GM21737 (cell line): ENCODE data around the gene ZNF778.
"Not testable (repeated sequence)": the region's sequence is repeated elsewhere in the genome, so short reads cannot be mapped to it uniquely, and the experiment has no call there.

Experiments
- ATAC-seq: cut with Tn5 transposase; IDR thresholded peaks from one replicate; pipeline ENCODE4 v1.9.1; 2021; ENCODE audit warnings: mild to moderate bottlenecking, moderate library complexity; ENCODE audit not compliant: unreplicated experiment

ZNF778 gene

DNA sequence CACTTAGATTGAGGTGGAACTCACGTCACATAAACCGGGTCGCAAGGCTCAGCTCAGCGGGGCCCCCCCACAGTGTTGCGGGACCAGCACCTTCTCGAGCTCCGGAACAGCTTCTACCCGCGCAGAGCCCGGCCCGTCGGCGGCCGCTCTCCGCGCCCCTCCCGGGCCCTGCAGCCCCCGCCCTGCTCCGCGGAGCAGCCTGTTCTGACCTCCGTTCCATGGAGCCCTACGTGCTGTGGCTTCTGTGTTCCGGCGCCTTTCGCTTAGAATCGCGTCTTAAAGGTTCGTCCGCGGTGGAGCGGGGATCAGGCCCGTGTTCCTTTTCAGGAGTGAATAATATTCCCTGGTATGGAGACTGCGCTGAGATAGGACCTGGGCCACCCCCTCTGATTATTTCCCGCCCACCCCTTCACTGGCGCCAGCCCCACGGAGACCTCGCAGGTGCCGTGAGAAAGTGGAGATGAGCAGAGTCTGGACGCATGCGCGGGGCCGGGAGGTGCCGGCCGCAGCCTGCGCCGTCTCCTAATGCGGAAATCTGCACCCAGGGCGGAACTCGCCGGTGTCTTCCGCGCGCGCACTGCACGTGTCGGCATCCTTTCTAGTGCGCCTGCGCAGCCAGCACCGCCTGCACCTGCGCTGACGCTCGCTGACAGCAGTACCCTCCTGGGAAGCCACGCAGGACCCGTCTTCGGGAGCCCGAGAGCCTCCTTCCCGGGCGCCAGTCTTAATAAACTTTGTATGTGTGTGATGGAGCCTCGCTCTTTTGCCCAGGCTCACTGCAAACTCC, 30.9 kb downstream of the ZNF778 start:
- no peak for ATAC-seq

DNA sequence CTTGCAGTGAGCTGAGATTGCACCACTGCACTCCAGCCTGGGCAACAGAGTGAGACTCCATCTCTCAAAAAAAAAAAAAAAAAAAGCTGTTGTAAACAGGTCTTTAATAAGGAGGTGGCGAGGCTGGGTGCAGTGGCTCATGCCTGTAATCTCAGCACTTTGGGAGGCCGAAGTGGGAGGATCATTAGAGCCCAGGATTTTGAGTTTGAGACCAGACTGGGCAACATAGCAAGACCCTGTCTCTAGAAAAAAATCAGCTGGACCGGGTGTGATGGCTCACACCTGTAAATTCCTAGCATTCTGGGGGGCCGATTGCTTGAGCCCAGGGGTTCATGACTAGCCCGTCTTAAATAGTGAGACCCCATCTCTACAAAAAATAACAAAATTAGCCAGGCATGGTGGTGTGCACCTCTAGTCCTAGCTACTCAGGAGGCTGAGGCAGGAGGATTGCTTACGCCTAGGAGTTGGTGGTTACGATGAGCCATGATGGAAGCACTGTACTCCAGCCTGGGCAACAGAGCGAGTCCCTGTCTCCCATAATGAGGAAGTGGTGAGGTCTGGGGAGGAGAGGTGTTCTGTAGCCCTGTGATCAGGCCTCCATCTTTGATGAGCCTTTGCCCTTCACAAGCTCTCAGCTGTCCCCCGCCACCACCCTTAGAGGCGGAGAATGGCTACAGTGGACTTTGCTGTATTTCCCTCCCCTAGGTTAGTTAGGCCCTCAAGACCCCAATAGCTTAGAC, 36.2 kb downstream of the ZNF778 start:
- no peak for ATAC-seq

DNA sequence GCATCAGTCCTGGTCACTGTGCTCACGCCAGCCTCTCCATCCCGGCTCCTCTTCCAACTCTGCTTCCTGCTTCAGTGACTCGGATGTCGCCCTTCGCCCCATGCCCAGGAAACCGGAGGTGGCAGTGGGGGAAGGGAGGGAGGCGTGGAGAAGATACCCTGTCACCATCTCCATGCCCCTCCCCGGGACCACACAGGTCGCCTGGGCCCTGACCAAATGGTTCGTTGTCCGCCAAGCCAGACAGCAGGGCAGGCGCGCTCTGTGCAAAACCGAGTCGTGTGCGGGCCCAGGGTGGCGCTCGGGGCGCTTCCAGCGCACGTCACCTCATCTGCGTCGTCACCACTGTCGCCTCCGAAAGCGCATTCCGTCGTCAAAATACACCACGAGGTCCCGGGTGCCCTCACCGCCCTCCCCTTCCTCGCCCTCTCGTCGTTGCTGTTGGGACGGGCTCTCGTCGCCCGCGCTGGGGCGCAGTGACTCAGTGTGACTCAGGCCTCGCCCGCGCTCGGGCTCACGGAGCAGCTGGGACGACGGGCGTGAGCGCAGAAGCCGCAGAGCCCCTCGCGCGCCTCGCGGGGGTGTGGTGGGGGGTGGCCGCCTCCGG, 39.2 kb downstream of the ZNF778 start:
- ATAC-seq, result no peak

DNA sequence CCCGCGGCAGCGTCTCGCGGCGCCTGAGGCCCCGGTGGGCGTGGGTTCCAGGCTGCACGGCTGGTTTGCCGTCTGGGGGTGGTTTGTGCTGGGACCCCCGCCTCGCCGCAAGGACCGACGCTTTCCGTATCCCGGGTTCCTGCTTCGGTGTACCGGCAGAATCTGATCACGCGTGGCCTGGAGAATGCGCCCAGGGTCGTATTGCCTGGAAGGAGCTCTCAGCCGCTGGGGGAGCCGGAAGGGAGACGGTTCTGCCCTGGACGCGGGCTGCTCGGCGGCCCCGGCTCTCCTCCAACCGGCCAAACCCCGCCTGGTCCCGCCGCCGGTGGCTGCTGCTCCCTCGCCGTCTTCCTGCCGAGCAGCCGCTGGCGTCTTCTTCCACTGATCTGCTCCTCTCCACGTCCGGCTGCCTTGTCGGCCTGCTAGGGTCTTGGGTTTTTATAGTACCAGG, 39.8 kb downstream of the ZNF778 start:
- ATAC-seq, result no peak

DNA sequence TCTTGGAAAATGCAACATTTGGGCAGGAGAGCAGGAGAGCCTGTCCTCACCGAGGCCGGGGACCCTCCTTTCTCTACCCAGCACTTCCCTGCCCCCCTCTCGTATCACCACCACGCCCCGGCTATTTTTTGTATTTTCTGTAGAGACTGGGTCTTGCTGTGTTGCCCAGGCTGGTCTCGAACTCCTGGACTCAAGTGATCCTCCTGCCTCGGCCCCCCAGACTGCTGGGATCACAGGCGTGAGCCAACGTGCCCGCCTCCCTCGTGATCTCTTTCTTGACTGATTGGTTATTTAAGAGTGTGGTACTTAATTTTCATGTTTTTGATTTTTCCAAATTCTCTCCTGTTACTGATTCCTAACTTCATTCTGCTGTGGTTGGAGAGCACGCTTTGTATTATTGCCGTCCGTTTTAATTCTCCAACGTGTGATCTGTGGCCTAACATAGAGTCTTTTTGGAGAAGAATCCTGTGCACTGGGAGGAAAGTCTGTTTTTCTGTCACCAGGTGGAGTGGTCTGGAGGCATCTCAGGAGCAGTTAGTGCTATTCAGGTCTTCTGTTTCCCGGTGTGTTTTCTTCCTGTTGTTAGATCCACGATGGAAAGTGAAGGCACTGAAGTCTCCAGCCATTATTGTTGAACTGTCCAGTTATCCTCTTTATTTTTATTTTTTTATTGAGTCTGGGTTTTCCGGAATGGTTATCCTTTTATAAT, 40.4 kb downstream of the ZNF778 start:
- ATAC-seq, result no peak

DNA sequence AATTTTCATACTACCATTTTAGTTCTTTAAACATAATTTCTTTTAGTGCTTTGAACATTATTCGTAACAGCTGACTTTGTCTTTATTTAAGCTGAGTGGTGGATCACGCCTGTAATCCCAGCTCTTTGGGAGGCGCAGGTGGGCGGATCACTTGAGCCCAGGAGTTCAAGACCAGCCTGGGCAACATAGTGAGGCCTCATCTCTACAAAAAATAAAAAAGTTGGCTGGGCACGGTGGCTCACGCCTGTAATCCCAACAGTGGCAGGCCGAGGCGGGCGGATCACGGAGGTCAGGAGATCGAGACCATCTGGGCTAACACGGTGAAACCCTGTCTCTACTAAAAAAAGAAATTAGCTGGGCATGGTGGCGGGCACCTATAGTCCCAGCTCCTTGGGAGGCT, 42.4 kb downstream of the ZNF778 start:
- ATAC-seq, result not testable (repeated sequence)

DNA sequence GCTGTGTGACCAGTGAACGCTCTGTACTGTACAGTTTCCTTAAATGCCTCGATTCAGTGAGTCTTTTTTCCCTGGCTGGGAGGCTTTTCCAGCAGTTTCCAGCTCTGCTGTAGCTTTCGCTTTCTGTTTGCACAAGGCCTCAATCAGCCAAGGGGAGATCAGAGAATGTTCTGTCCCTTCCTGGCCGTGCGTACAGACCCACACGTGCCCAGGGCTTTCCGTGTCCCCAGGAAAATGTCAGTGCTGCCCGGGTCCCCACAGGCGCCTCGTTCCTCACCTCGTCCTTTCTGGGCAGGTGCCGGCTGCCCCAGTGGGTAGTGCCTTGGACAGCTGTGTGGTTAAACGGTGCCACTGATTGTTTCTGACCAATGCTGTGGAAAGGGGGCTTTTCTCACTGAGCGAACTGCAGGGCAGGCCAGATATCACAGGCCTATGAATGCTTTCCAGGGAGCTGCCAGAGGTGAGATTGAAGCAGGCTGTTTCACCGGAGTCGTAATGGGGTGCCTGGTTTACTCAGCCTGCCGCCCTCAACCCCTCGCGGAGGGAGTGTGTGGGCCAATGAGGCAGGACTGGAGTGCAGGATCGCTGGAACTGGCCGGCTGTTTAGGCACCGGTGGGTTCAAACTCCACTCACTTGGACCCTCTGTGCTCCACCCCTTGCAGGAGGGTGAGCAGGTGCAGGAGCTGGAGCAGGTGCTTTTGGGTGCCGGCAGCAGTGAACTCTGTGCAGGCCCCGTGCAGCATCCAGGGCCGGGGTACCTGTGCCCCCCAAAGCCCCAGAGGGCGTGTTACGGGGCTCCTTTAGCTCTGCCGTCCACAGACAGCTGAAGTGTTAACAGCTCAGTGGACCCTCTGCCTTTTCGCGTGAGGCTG, 44.4 kb downstream of the ZNF778 start:
- no peak for ATAC-seq

DNA sequence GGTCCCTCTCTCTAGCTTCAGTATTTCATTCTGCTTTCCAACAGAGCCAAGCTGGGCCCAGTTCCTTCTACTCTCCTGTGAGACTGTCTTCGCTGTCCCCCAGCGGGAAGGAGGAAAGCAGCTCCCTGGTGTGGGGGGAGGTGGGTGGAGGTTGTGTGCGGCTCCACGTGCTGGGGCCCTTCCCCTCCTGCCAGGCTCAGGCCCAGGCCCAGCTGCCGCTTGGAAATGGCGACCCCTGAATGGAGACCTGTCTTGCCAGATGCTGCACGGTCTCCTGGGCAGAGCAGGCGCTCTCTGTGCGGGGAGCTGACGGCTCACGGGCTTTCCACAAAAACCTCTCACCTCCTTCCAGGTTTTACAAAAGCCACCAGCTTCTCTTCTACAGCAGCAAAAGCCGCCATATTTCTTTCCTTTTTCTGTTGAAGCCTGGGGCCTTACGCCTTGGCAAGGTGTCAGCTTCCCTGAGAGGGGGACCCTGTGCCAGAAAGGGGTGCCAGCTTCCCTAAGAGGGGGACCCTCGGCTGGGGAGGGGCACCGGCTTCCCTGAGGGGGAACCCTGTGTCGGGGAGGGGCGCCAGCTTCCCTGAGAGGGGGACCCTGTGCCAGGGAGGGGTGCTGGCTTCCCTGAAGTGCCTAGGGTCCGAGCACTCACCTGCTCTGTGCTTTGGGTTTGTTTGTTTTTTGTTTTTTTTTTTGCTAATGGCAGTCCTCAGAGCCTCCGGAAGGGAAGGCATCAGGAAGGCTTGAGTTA, 47.5 kb downstream of the ZNF778 start:
- no peak for ATAC-seq

DNA sequence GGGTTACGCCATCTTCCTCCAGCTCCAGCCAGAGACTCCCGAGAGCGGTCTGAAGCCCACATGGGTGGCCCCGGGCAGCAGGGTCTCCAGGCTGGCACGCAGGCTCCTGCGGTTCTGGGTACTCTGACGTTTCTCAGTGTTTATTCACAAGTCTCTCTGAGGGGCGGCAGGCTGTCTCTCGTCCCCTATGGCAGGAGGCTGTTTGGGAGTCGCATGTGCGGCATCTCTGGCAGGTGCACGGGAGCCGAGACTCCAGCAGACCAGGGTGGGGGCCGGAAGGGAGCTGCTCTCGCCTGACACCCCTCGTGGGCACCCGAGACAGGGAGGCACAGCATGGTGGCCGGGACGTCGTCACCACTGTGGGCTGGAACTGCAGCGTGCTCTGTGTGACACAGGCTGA, 48.1 kb downstream of the ZNF778 start:
- ATAC-seq, result no peak

DNA sequence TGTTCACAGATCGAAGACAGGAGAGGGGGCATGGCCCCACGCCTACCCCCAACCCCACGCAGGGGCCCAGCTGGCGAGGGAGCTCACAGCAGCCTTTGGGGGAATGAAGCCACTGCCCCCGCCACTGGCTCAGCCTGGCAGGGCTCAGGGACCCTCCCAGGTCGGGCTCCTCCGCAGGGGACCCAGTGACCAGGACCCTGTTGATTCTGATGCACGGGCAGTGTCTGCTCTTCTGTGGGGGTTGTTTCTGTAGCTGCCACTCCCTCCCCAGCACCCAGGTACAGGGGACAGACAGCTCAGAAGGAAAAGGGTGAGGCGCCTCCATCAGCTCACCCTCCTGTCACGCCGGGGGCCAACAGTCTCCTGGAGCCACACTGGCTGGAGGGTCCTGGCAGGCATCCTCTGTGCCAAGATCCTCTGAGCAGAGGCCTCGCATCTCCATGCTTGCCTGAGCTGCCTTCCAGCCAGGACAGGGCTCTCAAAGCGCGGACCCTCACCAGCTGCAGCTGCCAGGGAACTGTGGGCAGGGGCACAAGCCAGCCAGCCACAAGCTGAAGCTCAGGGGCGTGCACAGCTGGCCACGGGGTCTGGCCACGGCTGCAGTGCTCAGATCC, 49.1 kb downstream of the ZNF778 start:
- ATAC-seq, result no peak

DNA sequence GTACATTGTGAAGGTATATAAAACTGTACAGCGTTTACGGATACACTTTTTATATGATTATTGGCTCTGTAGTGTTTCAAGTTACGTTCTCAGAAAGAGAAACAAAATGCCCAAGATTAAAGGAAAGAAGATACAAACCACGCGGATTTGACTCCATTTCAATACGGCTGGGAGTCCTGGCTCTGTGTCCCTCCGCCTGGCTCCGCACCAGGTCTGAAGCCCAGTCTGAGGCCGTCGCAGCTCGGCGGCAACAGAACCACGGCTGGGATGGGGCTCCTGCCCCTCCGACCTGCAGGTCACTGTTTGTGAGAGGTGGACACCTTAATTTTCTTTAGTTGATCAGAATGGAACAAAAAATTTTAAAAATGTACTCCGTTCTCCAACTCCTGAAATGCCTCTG, 50.2 kb downstream of the ZNF778 start:
- ATAC-seq, result not testable (repeated sequence)

DNA sequence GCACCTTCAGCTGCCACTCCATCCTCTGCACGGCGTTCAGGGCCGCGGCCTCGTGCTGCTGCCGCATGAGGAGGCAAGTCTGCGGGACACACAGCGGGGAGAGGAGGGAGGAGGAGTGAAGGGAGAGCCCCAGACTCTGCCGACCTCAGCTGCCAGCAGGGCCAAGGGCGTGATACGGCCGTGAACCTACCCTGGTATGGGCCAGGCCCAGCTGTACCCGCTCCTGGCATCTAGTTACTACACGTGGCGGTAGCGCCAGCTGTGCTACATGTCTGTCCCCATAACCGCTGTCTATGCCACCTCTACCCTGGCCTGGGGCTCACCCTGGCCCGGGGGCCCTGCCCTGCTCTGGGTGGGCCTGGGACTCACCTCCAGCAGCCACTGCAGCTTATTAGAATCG, 51.1 kb downstream of the ZNF778 start:
- no peak for ATAC-seq

DNA sequence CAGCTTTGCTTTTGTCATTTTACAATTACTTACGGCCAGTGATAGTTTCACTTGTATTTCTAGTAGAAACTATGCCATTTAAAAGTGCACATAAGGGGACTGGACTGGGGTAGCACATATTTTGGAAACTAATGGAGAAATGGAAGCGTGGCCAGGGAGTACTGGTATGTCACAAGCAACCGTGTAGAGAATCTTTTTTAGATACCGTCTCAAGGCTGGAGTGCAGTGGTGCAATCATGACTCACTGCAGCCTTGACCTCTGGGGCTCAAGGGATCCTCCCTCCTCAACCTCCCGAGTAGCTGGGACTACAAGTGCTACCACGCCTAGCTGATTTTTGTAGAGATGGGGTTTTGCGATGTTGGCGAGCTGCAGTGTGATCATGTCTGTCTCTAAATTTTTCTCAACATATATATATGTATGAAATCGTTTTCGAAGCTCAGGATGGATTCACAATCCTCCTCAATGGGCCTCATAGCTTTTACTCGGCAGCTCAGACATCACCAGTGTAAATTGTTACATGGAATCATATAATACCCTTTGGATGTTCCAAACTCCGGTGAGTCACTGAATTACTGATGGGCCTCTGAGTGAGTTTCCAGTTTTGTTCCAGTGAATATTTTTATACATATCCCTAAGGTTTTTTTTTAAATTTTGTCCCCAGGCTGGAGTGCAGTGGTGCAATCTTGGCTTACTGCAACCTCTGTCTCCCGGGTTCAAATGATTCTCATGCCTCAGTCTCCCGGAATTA, 51.7 kb downstream of the ZNF778 start:
- ATAC-seq, result no peak

DNA sequence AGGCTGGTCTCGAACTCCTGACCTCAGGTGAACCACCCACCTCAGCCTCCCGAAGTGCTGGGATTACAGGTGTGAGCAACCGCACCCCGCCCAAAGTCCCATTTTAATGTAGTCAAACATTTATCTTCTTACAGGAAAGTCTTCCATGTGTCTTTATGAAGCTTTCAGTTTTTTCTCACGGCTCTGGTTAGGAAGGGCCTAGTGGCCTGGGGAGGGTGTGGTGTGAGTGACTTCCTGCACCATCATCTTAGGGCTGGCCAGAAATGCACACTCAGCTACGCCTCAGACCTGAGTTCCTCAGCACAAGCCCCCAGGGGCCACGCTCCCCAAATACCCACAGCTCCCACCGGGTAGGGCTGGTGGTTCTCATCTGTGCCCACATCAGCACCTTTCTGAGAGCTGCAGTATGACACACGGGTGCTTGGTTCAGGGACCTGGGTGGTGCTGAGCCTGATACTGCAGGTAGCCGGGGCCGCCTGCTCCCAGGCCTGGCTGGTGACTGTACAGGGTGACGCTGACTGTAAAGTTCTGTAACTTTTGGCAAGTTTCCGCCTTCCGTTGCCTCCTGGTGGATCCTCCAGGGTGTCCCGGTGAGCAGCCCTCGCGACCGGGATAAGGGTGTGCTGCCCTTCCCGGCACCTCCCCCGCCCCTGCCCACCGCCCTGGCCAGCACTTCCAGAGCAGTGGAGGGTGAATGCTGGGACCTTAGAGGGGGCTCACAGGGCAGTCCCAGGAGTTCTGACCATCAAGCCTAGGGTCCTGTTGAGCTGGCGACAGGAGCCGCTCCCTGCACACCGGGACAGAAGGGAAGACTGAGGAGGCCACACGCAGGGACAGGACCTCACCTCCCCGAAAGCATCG, 52.5 kb downstream of the ZNF778 start:
- ATAC-seq, result no peak

DNA sequence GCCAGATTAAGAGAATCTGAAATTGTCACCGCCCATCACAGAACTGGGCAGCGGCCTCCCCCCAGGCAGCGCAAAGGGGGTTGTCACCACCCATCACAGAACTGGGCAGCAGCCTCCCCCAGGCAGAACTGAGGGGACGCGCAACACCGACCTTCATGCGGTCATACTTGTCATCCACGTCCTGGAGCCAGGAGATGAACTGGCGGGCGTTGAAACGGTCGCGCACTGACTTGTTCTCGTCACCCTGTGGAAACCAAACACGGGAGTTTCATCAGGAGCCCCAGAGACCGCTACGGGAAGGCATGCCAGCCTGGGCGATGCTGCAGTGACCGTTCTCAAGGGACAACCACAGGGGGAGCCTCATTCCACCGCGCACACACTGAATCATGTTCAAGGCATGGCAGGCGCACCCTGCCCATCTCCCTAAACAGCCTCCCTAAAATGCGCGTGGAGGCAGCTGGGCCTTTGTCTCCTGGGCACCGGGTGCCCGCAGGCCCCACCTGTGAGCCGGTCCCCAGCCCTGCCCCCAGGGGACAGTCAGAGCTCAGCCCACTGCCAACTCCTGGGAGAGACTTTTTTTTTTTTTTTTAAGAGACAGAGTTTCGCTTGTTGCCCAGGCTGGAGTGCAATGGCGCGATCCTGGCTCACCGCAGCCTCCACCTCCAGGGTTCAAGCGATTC, 53.3 kb downstream of the ZNF778 start:
- no peak for ATAC-seq

DNA sequence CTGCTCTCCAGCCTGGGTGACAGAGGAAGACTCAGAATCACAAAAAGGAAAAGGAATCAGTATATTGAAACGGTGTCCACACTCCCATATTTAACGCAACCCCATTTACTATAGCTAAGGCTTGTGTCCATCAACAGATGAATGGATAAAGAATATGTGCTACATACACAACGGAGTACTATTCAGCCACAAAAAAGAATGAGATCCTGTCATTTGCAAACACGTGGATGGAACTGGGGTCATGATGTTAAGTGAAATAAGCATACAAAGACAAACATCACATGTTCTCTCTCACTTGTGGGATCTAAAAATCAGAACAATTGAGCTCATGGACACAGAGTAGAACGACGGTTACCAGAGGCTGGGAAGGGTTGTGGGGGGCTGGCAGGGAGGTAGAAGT, 55.1 kb downstream of the ZNF778 start:
- ATAC-seq, result no peak
